Measurements from ENCODE around the gene ADARB1. TPM values are rescaled to one million over a fixed set of nuclear protein-coding genes. Genes with fewer than 3 reads are reported as not detected.
"Not testable (repeated sequence)": the region's sequence is repeated elsewhere in the genome, so short reads cannot be mapped to it uniquely, and the experiment has no call there.

The ADARB1 gene
- polyA plus RNA-seq, 4 donors: 1.1 to 8.3 (median 3.8) TPM

DNA sequence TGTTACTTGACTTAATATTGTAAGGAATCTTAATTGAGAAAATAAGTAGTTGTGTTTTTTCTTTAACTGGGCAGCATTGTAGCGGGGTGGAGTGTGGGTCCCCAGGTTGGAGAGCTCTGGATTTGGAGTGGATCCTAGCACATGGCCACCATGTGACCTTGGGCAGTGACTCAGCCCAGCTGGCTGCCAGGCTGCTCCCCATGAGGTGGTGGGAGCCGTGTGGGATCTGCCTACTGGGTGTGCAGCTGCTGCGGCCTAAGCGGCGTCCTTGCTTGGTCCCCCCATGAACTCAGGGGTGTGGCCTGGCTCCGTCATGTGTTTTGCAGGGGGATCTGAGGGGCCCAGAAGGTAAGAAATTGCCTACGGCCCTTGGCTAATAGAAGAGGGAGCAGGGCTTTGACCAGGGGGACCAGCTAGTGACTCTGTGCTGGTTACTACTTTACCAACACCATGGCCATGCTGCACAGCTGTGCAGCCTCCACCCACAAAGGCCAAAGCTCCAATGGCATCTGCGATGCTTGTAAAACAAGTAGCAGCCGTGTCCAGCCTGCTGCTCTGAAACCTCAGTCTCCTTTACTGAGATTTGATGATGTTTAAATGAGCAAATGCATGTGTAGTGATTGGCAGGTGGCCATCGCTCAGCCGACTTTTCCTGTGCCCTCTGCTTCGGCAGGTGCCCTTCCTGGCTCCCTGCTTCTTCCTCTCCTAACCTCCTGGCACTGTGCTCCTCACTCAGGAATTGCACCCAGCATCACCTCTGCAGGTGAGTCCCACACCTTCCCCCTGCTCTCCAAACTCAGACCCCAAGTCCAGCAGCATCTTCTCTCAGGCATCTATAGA, 68.3 kb downstream of the ADARB1 start:
- no peaks in the 10 kb centered on the region for H3K9me3 ChIP-seq (ENCODE audit: control insufficient read depth in 2 of 2, insufficient read depth in 1 of 2, low read depth in 1 of 2, low read length in 1 of 2)
- no peaks in the 10 kb centered on the region for H3K27me3 ChIP-seq (ENCODE audit: control insufficient read depth in 3 of 3, insufficient read depth in 3 of 3, low read length in 3 of 3)
- H3K36me3 ChIP-seq (ENCODE audit: control insufficient read depth in 3 of 3, insufficient read depth in 2 of 3, low read depth in 1 of 3, low read length in 3 of 3): peaks cover 0 to 11% (median 0%) of the 10 kb centered on the region in 3 donors
- peaks cover 0 to 10% (median 2%) of the 10 kb centered on the region in 3 donors for H3K4me1 ChIP-seq (ENCODE audit: control insufficient read depth in 3 of 3, insufficient read depth in 2 of 3, low read depth in 1 of 3, low read length in 2 of 3)
- FAIRE-seq (no peak), DNase-seq (no peak)
- H3K4me3 ChIP-seq (ENCODE audit: low read depth in 1 of 3, low read length in 3 of 3): no peak overlapping the region
- 82 to 88% (median 83%) methylated on average over 12 of the region's 12 CpGs for WGBS, 3 donors
- no peak overlapping the region for H3K27ac ChIP-seq (ENCODE audit: low read depth in 1 of 3, low read length in 2 of 3)

- H3K4me3 ChIP-seq (ENCODE audit: low read depth in 1 of 3, low read length in 3 of 3): no peak overlapping the region
- FAIRE-seq (no peak), DNase-seq (no peak)
- H3K27ac ChIP-seq (ENCODE audit: low read depth in 1 of 3, low read length in 2 of 3): no peak overlapping the region
- H3K4me1 ChIP-seq (ENCODE audit: control insufficient read depth in 3 of 3, insufficient read depth in 2 of 3, low read depth in 1 of 3, low read length in 2 of 3): no peaks in the 10 kb centered on the region
- peaks cover 0 to 14% (median 0%) of the 10 kb centered on the region in 3 donors for H3K36me3 ChIP-seq (ENCODE audit: control insufficient read depth in 3 of 3, insufficient read depth in 2 of 3, low read depth in 1 of 3, low read length in 3 of 3)
- WGBS, 3 donors: 65 to 89% (median 89%) methylated on average over 3 of the region's 3 CpGs
- no peaks in the 10 kb centered on the region for H3K27me3 ChIP-seq (ENCODE audit: control insufficient read depth in 3 of 3, insufficient read depth in 3 of 3, low read length in 3 of 3)
- H3K9me3 ChIP-seq (ENCODE audit: control insufficient read depth in 2 of 2, insufficient read depth in 1 of 2, low read depth in 1 of 2, low read length in 1 of 2): no peaks in the 10 kb centered on the region
These were observed 69.5 kb downstream of the ADARB1 start for GRCh38 chr21:45143855-45144254.

- DNase-seq (no peak), FAIRE-seq (no peak)
- no peak overlapping the region for H3K27ac ChIP-seq (ENCODE audit: low read depth in 1 of 3, low read length in 2 of 3)
- H3K27me3 ChIP-seq (ENCODE audit: control insufficient read depth in 3 of 3, insufficient read depth in 3 of 3, low read length in 3 of 3): no peaks in the 10 kb centered on the region
- no peaks in the 10 kb centered on the region for H3K4me1 ChIP-seq (ENCODE audit: control insufficient read depth in 3 of 3, insufficient read depth in 2 of 3, low read depth in 1 of 3, low read length in 2 of 3)
- WGBS, 3 donors: 84 to 90% (median 85%) methylated on average over 9 of the region's 9 CpGs
- H3K9me3 ChIP-seq (ENCODE audit: control insufficient read depth in 2 of 2, insufficient read depth in 1 of 2, low read depth in 1 of 2, low read length in 1 of 2): no peaks in the 10 kb centered on the region
- peaks cover 0 to 12% (median 0%) of the 10 kb centered on the region in 3 donors for H3K36me3 ChIP-seq (ENCODE audit: control insufficient read depth in 3 of 3, insufficient read depth in 2 of 3, low read depth in 1 of 3, low read length in 3 of 3)
- H3K4me3 ChIP-seq (ENCODE audit: low read depth in 1 of 3, low read length in 3 of 3): no peak overlapping the region
These were observed 70.8 kb downstream of the ADARB1 start for GRCh38 chr21:45145146-45145545.

DNA sequence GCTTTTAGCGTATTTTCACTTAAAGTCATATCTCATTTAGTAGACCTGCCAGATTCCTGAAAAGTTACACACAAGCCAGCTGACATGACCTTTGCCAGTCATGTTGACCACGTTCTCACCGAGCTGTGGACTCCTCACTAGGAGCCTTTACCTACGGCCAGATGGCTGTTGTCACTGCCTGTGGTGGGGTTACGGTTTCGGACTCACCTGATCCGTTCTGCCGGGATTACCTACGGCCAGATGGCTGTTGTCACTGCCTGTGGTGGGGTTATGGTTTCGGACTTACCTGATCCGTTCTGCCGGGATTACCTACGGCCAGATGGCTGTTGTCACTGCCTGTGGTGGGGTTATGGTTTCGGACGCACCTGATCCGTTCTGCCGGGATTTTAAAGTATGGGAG, 71.5 kb downstream of the ADARB1 start:
- H3K27me3 ChIP-seq (ENCODE audit: control insufficient read depth in 3 of 3, insufficient read depth in 3 of 3, low read length in 3 of 3); DNase-seq; H3K4me3 ChIP-seq (ENCODE audit: low read depth in 1 of 3, low read length in 3 of 3); H3K9me3 ChIP-seq (ENCODE audit: control insufficient read depth in 2 of 2, insufficient read depth in 1 of 2, low read depth in 1 of 2, low read length in 1 of 2); FAIRE-seq; H3K4me1 ChIP-seq (ENCODE audit: control insufficient read depth in 3 of 3, insufficient read depth in 2 of 3, low read depth in 1 of 3, low read length in 2 of 3); H3K27ac ChIP-seq (ENCODE audit: low read depth in 1 of 3, low read length in 2 of 3): not testable (repeated sequence)
- peaks cover 0 to 14% (median 0%) of the 10 kb centered on the region in 3 donors for H3K36me3 ChIP-seq (ENCODE audit: control insufficient read depth in 3 of 3, insufficient read depth in 2 of 3, low read depth in 1 of 3, low read length in 3 of 3)
- WGBS, 3 donors: 93 to 95% (median 95%) methylated on average over 16 to 17 of the region's 17 CpGs

GRCh38 chr21:45146306-45146705, 71.9 kb downstream of the ADARB1 start:
- H3K4me3 ChIP-seq (ENCODE audit: low read depth in 1 of 3, low read length in 3 of 3): no peak overlapping the region
- DNase-seq (no peak), FAIRE-seq (no peak)
- H3K9me3 ChIP-seq (ENCODE audit: control insufficient read depth in 2 of 2, insufficient read depth in 1 of 2, low read depth in 1 of 2, low read length in 1 of 2): no peaks in the 10 kb centered on the region
- H3K27ac ChIP-seq (ENCODE audit: low read depth in 1 of 3, low read length in 2 of 3): no peak overlapping the region
- H3K27me3 ChIP-seq (ENCODE audit: control insufficient read depth in 3 of 3, insufficient read depth in 3 of 3, low read length in 3 of 3): no peaks in the 10 kb centered on the region
- peaks cover 0 to 14% (median 0%) of the 10 kb centered on the region in 3 donors for H3K36me3 ChIP-seq (ENCODE audit: control insufficient read depth in 3 of 3, insufficient read depth in 2 of 3, low read depth in 1 of 3, low read length in 3 of 3)
- H3K4me1 ChIP-seq (ENCODE audit: control insufficient read depth in 3 of 3, insufficient read depth in 2 of 3, low read depth in 1 of 3, low read length in 2 of 3): no peaks in the 10 kb centered on the region
- 67 to 84% (median 78%) methylated on average over 8 of the region's 8 CpGs for WGBS, 3 donors

- DNase-seq: no peak
These were observed 72.4 kb downstream of the ADARB1 start for GRCh38 chr21:45146801-45147200.

DNA sequence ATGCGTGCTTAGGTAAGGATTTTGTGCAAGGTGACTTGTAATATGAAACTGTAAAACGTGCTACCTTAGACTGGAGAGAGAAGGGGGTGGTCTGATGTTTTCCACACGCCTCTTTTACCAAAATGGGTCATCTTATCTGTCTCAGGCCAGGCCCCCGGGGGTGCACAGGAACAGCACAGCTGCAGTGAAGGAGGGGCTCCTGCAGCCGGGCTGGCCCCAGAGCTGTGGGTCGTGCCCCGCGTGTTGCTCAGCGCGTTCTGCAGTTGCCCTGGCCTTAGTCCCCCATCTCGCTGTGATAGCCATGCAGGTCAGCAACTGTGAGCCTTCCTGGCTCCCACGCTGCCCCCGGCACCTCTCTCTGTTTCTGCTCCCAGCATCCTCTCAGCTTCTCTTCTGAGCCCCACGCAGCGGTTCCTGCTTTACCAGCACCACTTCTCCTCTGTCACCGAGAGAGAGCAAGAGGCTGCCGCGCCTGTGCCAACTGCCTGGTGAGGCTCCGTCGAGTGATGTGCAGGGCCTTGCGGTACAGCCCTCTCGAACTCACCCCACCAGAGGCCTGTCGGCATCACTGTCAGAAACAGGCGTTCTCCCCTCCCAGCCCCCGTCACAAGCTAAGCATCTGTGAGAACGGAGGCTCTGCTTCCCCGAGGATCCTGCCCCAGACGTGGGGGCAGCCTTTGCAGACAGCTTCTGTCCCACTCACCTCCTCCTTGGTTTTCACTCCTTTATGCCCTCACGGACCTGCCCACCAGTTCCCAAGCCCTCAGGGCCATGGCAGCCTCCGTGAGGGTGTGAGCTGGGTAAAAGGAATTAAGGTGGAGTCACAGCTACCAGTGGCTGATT, 73.3 kb downstream of the ADARB1 start:
- no peak overlapping the region for H3K4me3 ChIP-seq (ENCODE audit: low read depth in 1 of 3, low read length in 3 of 3)
- H3K27ac ChIP-seq (ENCODE audit: low read depth in 1 of 3, low read length in 2 of 3): no peak overlapping the region
- H3K4me1 ChIP-seq (ENCODE audit: control insufficient read depth in 3 of 3, insufficient read depth in 2 of 3, low read depth in 1 of 3, low read length in 2 of 3): no peaks in the 10 kb centered on the region
- H3K36me3 ChIP-seq (ENCODE audit: control insufficient read depth in 3 of 3, insufficient read depth in 2 of 3, low read depth in 1 of 3, low read length in 3 of 3): peaks cover 0 to 14% (median 0%) of the 10 kb centered on the region in 3 donors
- 87 to 90% (median 88%) methylated on average over 30 of the region's 30 CpGs for WGBS, 3 donors
- no peaks in the 10 kb centered on the region for H3K27me3 ChIP-seq (ENCODE audit: control insufficient read depth in 3 of 3, insufficient read depth in 3 of 3, low read length in 3 of 3)
- no peaks in the 10 kb centered on the region for H3K9me3 ChIP-seq (ENCODE audit: control insufficient read depth in 2 of 2, insufficient read depth in 1 of 2, low read depth in 1 of 2, low read length in 1 of 2)
- FAIRE-seq (no peak), DNase-seq (no peak)

More at GRCh38 chr21:45146801-45147200, 72.4 kb downstream of the ADARB1 start:
- no peaks in the 10 kb centered on the region for H3K27me3 ChIP-seq (ENCODE audit: control insufficient read depth in 3 of 3, insufficient read depth in 3 of 3, low read length in 3 of 3)
- no peak overlapping the region for H3K27ac ChIP-seq (ENCODE audit: low read depth in 1 of 3, low read length in 2 of 3)
- 83 to 89% (median 87%) methylated on average over 2 of the region's 2 CpGs for WGBS, 3 donors
- H3K36me3 ChIP-seq (ENCODE audit: control insufficient read depth in 3 of 3, insufficient read depth in 2 of 3, low read depth in 1 of 3, low read length in 3 of 3): peaks cover 0 to 14% (median 0%) of the 10 kb centered on the region in 3 donors
- no peak overlapping the region for H3K4me3 ChIP-seq (ENCODE audit: low read depth in 1 of 3, low read length in 3 of 3)
- H3K9me3 ChIP-seq (ENCODE audit: control insufficient read depth in 2 of 2, insufficient read depth in 1 of 2, low read depth in 1 of 2, low read length in 1 of 2): no peaks in the 10 kb centered on the region
- H3K4me1 ChIP-seq (ENCODE audit: control insufficient read depth in 3 of 3, insufficient read depth in 2 of 3, low read depth in 1 of 3, low read length in 2 of 3): no peaks in the 10 kb centered on the region
- no peak for FAIRE-seq

DNA sequence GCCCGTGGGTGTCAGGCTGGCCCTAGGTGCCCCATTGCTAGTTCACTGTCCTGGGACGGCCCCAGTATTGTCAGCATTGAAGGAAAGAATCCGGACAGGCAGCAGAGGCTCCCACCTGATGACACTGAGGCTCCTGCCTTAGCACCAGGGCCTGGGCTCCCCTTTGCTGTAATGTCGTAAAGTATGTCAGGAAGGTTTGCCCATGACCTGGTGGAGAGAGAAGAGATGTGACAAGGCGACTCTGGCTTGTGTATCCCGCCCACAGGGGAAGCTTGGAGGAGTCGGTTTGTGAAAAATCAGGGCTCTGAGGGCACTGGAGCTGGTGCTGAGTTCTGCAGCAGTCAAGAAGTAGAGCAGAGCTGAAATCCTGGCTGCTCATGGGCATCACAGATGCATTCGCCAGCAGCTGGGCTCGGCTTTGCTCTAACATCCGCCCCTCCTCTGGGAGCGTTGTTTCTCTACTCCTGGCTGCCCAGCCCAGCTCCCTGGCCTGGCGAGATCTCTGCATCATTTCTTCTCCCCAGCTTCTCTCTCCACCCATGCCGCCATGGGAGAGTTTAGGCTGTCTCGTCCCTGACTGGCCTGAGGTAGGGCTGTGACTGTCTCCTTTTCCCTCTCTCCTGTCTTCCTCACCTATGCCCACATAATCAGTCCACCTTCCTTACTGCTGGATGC, 74.1 kb downstream of the ADARB1 start:
- no peaks in the 10 kb centered on the region for H3K9me3 ChIP-seq (ENCODE audit: control insufficient read depth in 2 of 2, insufficient read depth in 1 of 2, low read depth in 1 of 2, low read length in 1 of 2)
- no peak for FAIRE-seq
- no peaks in the 10 kb centered on the region for H3K4me1 ChIP-seq (ENCODE audit: control insufficient read depth in 3 of 3, insufficient read depth in 2 of 3, low read depth in 1 of 3, low read length in 2 of 3)
- no peak overlapping the region for H3K4me3 ChIP-seq (ENCODE audit: low read depth in 1 of 3, low read length in 3 of 3)
- no peak for DNase-seq
- H3K27me3 ChIP-seq (ENCODE audit: control insufficient read depth in 3 of 3, insufficient read depth in 3 of 3, low read length in 3 of 3): no peaks in the 10 kb centered on the region
- H3K27ac ChIP-seq (ENCODE audit: low read depth in 1 of 3, low read length in 2 of 3): no peak overlapping the region
- 86 to 94% (median 93%) methylated on average over 14 of the region's 14 CpGs for WGBS, 3 donors
- H3K36me3 ChIP-seq (ENCODE audit: control insufficient read depth in 3 of 3, insufficient read depth in 2 of 3, low read depth in 1 of 3, low read length in 3 of 3): peaks cover 0 to 14% (median 0%) of the 10 kb centered on the region in 3 donors
